WTC11 (cell line): ENCODE measurements around the gene ADCY2.

ENCODE experiments used
- ATF6 ChIP-seq: sonication (generic); formaldehyde crosslinking; IDR thresholded peaks from 2 replicates; pipeline ENCODE4 v1.8.1; 2023; ENCODE audit warnings: mild to moderate bottlenecking, missing genetic modification reagents
- CBFB ChIP-seq: sonication (generic); formaldehyde crosslinking; IDR thresholded peaks from 2 replicates; pipeline ENCODE4 v1.8.1; 2022; ENCODE audit warnings: mild to moderate bottlenecking, low read depth, missing genetic modification reagents
- FOXK1 ChIP-seq: sonication (generic); formaldehyde crosslinking; IDR thresholded peaks from 2 replicates; pipeline ENCODE4 v1.8.0; 2022; ENCODE audit warnings: mild to moderate bottlenecking, moderate library complexity, missing genetic modification reagents
- FOXP1 ChIP-seq: sonication (generic); formaldehyde crosslinking; IDR thresholded peaks from 2 replicates; pipeline ENCODE4 v1.8.0; 2022; ENCODE audit warnings: missing genetic modification reagents, mild to moderate bottlenecking, moderate library complexity, borderline replicate concordance
- MYBL2 ChIP-seq: sonication (generic); formaldehyde crosslinking; IDR thresholded peaks from 2 replicates; pipeline ENCODE4 v1.8.1; 2023; ENCODE audit warnings: mild to moderate bottlenecking, moderate library complexity, missing genetic modification reagents
- NR2C2 ChIP-seq: sonication (generic); formaldehyde crosslinking; IDR thresholded peaks from 2 replicates; pipeline ENCODE4 v1.8.0; 2022; ENCODE audit warnings: mild to moderate bottlenecking, missing genetic modification reagents
- SOX15 ChIP-seq: fragments of 250-450 bp; sonication (Bioruptor Pico); IDR thresholded peaks from 2 replicates; pipeline ENCODE4 v1.9.0; 2021; ENCODE audit warnings: mild to moderate bottlenecking
- ZNF121 ChIP-seq: sonication (generic); formaldehyde crosslinking; IDR thresholded peaks from 2 replicates; pipeline ENCODE4 v1.8.0; 2023; ENCODE audit warnings: missing genetic modification reagents
- ZNF138 ChIP-seq: sonication (generic); formaldehyde crosslinking; conservative IDR thresholded peaks from 2 replicates; pipeline ENCODE4 v1.8.1; 2022; ENCODE audit warnings: mild to moderate bottlenecking, moderate library complexity, missing genetic modification reagents
- ZNF232 ChIP-seq: sonication (generic); formaldehyde crosslinking; IDR thresholded peaks from 2 replicates; pipeline ENCODE4 v1.8.0; 2022; ENCODE audit warnings: mild to moderate bottlenecking, missing genetic modification reagents
- TF ChIP-seq, protein P1 (sequence below): fragments of 200-600 bp; IDR thresholded peaks from 2 replicates; pipeline ENCODE4 v1.8.0; 2022; ENCODE audit warnings: antibody characterized with exemption
- TF ChIP-seq, protein P2 (sequence below): fragments of 250-450 bp; sonication (Bioruptor Pico); IDR thresholded peaks from 2 replicates; pipeline ENCODE4 v1.9.0; 2021; ENCODE audit warnings: mild to moderate bottlenecking
- TF ChIP-seq, protein P3 (sequence below): sonication (generic); formaldehyde crosslinking; IDR thresholded peaks from 2 replicates; pipeline ENCODE4 v1.8.1; 2022; ENCODE audit warnings: mild to moderate bottlenecking, missing genetic modification reagents, moderate library complexity, borderline replicate concordance
- TF ChIP-seq, protein P4 (sequence below): sonication (generic); formaldehyde crosslinking; conservative IDR thresholded peaks from 2 replicates; pipeline ENCODE4 v1.8.1; 2022; ENCODE audit warnings: mild to moderate bottlenecking, missing genetic modification reagents

- TF ChIP-seq, protein P1, sequence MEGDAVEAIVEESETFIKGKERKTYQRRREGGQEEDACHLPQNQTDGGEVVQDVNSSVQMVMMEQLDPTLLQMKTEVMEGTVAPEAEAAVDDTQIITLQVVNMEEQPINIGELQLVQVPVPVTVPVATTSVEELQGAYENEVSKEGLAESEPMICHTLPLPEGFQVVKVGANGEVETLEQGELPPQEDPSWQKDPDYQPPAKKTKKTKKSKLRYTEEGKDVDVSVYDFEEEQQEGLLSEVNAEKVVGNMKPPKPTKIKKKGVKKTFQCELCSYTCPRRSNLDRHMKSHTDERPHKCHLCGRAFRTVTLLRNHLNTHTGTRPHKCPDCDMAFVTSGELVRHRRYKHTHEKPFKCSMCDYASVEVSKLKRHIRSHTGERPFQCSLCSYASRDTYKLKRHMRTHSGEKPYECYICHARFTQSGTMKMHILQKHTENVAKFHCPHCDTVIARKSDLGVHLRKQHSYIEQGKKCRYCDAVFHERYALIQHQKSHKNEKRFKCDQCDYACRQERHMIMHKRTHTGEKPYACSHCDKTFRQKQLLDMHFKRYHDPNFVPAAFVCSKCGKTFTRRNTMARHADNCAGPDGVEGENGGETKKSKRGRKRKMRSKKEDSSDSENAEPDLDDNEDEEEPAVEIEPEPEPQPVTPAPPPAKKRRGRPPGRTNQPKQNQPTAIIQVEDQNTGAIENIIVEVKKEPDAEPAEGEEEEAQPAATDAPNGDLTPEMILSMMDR = no peak
- TF ChIP-seq, protein P2, sequence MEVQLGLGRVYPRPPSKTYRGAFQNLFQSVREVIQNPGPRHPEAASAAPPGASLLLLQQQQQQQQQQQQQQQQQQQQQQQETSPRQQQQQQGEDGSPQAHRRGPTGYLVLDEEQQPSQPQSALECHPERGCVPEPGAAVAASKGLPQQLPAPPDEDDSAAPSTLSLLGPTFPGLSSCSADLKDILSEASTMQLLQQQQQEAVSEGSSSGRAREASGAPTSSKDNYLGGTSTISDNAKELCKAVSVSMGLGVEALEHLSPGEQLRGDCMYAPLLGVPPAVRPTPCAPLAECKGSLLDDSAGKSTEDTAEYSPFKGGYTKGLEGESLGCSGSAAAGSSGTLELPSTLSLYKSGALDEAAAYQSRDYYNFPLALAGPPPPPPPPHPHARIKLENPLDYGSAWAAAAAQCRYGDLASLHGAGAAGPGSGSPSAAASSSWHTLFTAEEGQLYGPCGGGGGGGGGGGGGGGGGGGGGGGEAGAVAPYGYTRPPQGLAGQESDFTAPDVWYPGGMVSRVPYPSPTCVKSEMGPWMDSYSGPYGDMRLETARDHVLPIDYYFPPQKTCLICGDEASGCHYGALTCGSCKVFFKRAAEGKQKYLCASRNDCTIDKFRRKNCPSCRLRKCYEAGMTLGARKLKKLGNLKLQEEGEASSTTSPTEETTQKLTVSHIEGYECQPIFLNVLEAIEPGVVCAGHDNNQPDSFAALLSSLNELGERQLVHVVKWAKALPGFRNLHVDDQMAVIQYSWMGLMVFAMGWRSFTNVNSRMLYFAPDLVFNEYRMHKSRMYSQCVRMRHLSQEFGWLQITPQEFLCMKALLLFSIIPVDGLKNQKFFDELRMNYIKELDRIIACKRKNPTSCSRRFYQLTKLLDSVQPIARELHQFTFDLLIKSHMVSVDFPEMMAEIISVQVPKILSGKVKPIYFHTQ = no peak
- TF ChIP-seq ZNF138 (CRISPR knock-in tag) = no peak
- TF ChIP-seq ZNF121 (CRISPR knock-in tag) = no peak
- no peak for TF ChIP-seq NR2C2
- TF ChIP-seq, protein P3, sequence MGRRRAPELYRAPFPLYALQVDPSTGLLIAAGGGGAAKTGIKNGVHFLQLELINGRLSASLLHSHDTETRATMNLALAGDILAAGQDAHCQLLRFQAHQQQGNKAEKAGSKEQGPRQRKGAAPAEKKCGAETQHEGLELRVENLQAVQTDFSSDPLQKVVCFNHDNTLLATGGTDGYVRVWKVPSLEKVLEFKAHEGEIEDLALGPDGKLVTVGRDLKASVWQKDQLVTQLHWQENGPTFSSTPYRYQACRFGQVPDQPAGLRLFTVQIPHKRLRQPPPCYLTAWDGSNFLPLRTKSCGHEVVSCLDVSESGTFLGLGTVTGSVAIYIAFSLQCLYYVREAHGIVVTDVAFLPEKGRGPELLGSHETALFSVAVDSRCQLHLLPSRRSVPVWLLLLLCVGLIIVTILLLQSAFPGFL (CRISPR knock-in tag) = no peak
- TF ChIP-seq, protein P4, sequence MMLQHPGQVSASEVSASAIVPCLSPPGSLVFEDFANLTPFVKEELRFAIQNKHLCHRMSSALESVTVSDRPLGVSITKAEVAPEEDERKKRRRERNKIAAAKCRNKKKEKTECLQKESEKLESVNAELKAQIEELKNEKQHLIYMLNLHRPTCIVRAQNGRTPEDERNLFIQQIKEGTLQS (CRISPR knock-in tag) = no peak
- TF ChIP-seq MYBL2 = no peak
- no peak for TF ChIP-seq FOXK1 (CRISPR knock-in tag)
- TF ChIP-seq CBFB = no peak
- no peak for TF ChIP-seq FOXP1 (CRISPR knock-in tag)
- TF ChIP-seq ZNF232 (CRISPR knock-in tag) = no peak
- no peak for TF ChIP-seq ATF6 (CRISPR knock-in tag)
- TF ChIP-seq SOX15 (CRISPR knock-in tag) = no peak
Observed at GRCh38 chr5:7845557-7845956, 449.6 kb downstream of the ADCY2 start.
